A673 (cell line): ENCODE data around the gene KDM4B. TPM values are rescaled to one million over a fixed set of nuclear protein-coding genes. Genes with fewer than 3 reads are reported as not detected.
"Not testable (repeated sequence)": the region's sequence is repeated elsewhere in the genome, so short reads cannot be mapped to it uniquely, and the experiment has no call there.

Experiments used
- BruUV-seq: library from RNA; stranded (reverse); fragments of 400-500 nt; replicated peaks from 2 replicates; lab custom pipeline; 2021; lab: Mats Ljungman, UMichigan
- CTCF ChIA-PET: fragments of 300-600 bp; sonication (Branson Sonifier 250); formaldehyde crosslinking; loops from one replicate; lab custom pipeline; 2022; ENCODE audit warnings: antibody characterized with exemption; lab: Charles Lee
- POLR2A ChIA-PET: fragments of 300-600 bp; sonication (Branson Sonifier 250); formaldehyde crosslinking; loops from one replicate; lab custom pipeline; 2022; ENCODE audit warnings: antibody characterized with exemption; ENCODE audit not compliant: low non-redundant PET; lab: Charles Lee
- DNase-seq: peaks from one replicate; pipeline ENCODE4 v3.0.0-alpha.2; 2015; ENCODE audit warnings: low spot score
- H3K27ac ChIP-seq: fragments of 200-600 bp; sonication (generic); 2 replicates; pipeline ENCODE4 v1.5.1; 2016; ENCODE audit warnings: mixed run types, low read depth, mild to moderate bottlenecking, mixed read lengths, antibody characterized with exemption, low read length; ENCODE audit not compliant: poor library complexity, severe bottlenecking
- H3K27me3 ChIP-seq: fragments of 200-600 bp; sonication (generic); replicated peaks from 2 replicates; pipeline ENCODE4 v1.6.1; 2017; ENCODE audit warnings: mixed run types, low read depth, mild to moderate bottlenecking, mixed read lengths, antibody characterized with exemption, low read length; ENCODE audit not compliant: insufficient read depth, poor library complexity
- H3K36me3 ChIP-seq: fragments of 200-600 bp; sonication (generic); 2 replicates; pipeline ENCODE4 v1.6.1; 2016; ENCODE audit warnings: mixed run types, mild to moderate bottlenecking, mixed read lengths, antibody characterized with exemption, low read length; ENCODE audit not compliant: insufficient read depth, poor library complexity, severe bottlenecking
- H3K4me1 ChIP-seq: fragments of 200-600 bp; sonication (generic); 2 replicates; pipeline ENCODE4 v1.6.1; 2017; ENCODE audit warnings: mixed run types, mild to moderate bottlenecking, mixed read lengths, antibody characterized with exemption, low read length; ENCODE audit not compliant: insufficient read depth, poor library complexity, severe bottlenecking
- H3K4me3 ChIP-seq: fragments of 200-600 bp; sonication (generic); 2 replicates; pipeline ENCODE4 v1.5.1; 2016; ENCODE audit warnings: low read depth, mixed run types, mild to moderate bottlenecking, mixed read lengths, low read length; ENCODE audit not compliant: poor library complexity, severe bottlenecking
- H3K9me3 ChIP-seq: fragments of 200-600 bp; sonication (generic); 2 replicates; pipeline ENCODE4 v1.6.1; 2016; ENCODE audit warnings: mixed run types, low read depth, mild to moderate bottlenecking, mixed read lengths, antibody characterized with exemption, low read length; ENCODE audit not compliant: poor library complexity, severe bottlenecking
- EZH2 ChIP-seq: fragments of 200-600 bp; sonication (generic); IDR thresholded peaks from 2 replicates; pipeline ENCODE4 v1.6.1; 2017; ENCODE audit warnings: borderline replicate concordance, low read depth, mild to moderate bottlenecking, mixed read lengths, antibody characterized with exemption, low read length; ENCODE audit not compliant: poor library complexity, severe bottlenecking
- intact Hi-C: fragments of 100-400 bp; cut with micrococcal nuclease; formaldehyde crosslinking; loops from one replicate; pipeline ENCODE4 v1.10.0; 2022; ENCODE audit not compliant: unreplicated experiment
- total RNA-seq: library from RNA; stranded (reverse); gene quantifications from 2 replicates; pipeline ENCODE4 v1.2.3, GENCODE V29; 2021
- TF ChIP-seq, protein P1 (sequence below): fragments of 300-800, 200-600 bp; sonication (generic); conservative IDR thresholded peaks from 2 replicates; pipeline ENCODE4 v1.5.1; 2017; ENCODE audit warnings: low read depth, mild to moderate bottlenecking, antibody characterized with exemption, low read length, moderate library complexity, mixed read lengths

KDM4B gene
- total RNA-seq, 1 experiment from 2014 or later: 30.0 TPM

DNA sequence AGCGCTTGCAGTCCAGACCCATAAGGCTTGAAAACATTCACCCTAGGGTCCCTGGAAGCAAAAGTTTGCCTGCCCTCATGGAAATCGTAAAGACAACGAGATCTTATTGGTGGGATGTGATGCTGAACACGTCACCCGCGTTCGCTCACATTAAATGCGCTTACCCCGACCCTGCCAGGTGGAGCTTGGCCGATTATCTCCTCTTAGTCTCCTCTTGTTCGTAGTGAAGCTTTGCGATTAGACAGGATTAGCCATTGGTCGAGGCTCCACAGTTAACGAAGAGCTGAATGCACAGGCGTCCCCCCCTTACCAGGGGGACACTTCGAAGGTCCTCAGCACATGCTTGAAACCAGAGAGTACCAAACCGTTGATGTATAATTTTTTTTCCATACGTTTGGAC, 16.0 kb upstream of the KDM4B start:
- CTCF ChIA-PET: no interaction called here
- H3K4me3 ChIP-seq: no peak overlapping the region
- no TSS peak for BruUV-seq
- H3K9me3 ChIP-seq: no peaks in the 10 kb centered on the region
- intact Hi-C loops: no loop called here
- POLR2A ChIA-PET: no interaction called here
- H3K4me1 ChIP-seq: no peaks in the 10 kb centered on the region
- H3K27ac ChIP-seq: no peak overlapping the region
- H3K36me3 ChIP-seq: peaks cover 85% of the 10 kb centered on the region
- DNase-seq: no peak
- no peak for TF ChIP-seq EZH2
- TF ChIP-seq, protein P1, sequence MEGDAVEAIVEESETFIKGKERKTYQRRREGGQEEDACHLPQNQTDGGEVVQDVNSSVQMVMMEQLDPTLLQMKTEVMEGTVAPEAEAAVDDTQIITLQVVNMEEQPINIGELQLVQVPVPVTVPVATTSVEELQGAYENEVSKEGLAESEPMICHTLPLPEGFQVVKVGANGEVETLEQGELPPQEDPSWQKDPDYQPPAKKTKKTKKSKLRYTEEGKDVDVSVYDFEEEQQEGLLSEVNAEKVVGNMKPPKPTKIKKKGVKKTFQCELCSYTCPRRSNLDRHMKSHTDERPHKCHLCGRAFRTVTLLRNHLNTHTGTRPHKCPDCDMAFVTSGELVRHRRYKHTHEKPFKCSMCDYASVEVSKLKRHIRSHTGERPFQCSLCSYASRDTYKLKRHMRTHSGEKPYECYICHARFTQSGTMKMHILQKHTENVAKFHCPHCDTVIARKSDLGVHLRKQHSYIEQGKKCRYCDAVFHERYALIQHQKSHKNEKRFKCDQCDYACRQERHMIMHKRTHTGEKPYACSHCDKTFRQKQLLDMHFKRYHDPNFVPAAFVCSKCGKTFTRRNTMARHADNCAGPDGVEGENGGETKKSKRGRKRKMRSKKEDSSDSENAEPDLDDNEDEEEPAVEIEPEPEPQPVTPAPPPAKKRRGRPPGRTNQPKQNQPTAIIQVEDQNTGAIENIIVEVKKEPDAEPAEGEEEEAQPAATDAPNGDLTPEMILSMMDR: no peak
- no peaks in the 10 kb centered on the region for H3K27me3 ChIP-seq

DNA sequence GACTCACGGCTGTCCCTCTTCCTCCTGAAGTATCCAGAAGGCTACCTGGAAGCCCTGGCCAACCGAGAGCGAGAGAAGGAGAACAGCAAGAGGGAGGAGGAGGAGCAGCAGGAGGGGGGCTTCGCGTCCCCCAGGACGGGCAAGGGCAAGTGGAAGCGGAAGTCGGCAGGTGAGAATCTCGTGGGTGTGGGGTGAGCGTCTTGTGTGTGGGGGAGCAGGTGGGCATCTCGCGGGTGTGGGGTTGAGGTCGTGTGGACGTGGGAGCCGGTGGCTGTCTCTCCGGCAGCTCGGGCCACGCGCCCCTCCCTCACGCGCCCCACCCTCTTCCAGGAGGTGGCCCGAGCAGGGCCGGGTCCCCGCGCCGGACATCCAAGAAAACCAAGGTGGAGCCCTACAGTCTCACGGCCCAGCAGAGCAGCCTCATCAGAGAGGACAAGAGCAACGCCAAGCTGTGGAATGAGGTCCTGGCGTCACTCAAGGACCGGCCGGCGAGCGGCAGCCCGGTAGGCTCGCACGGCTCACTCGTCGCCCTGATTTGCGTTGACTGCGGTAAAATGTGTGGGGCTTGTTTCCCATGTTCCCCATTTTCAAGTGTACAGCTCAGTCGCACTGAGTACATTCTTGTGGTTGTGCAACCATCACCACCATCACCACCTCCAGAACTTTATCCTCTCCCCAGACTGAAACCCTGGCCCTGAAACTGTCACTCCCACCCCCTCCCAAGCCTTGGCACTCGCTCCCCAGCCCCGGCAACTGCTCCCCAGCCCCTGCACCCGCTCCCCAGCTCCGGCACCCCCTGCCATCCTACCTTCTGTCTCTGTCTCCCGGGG, 14.4 kb upstream of the KDM4B start:
- Histone ChIP-seq H3K36me3 (peaks cover 82% of the 10 kb centered on the region), H3K27ac (peak overlapping the region; percentile 68)
- H3K27me3 ChIP-seq, H3K4me3 ChIP-seq, intact Hi-C loops, CTCF ChIA-PET, H3K9me3 ChIP-seq, DNase-seq, BruUV-seq, H3K4me1 ChIP-seq, POLR2A ChIA-PET: not testable (repeated sequence)

DNA sequence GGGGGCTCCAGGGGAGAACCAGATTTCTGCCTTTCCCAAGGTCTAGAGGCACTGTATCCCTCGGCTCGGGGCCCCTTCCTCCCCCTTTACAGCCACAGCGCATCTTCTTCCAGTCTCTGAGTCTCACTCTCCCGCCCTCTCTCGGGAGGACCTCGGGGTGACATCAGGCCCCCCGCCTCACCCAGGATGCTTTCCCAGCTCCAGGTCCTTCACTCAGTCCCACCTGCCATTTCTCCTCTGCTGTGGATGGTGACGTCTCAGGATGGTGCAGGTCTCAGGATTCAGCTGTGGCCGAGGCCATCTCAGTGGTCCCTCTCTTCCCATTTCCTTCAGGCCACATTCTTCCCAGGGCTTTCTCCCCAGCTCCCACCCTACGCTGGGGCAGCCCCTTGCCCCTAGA, 13.6 kb upstream of the KDM4B start:
- BruUV-seq: no TSS peak
- Histone ChIP-seq H3K36me3 (peaks cover 85% of the 10 kb centered on the region), H3K27me3 (no peaks in the 10 kb centered on the region), H3K9me3 (no peaks in the 10 kb centered on the region), H3K27ac (no peak overlapping the region), H3K4me3 (no peak overlapping the region), H3K4me1 (no peaks in the 10 kb centered on the region)
- ChIA-PET CTCF (interaction anchor here (1.0 kb wide), 1 partner anchor 13 kb away, joined by 3 read pairs; the partner anchor contains the start of gene KDM4B), POLR2A (no interaction called here)
- intact Hi-C loops: no loop called here
- no peak for DNase-seq
- no peak for TF ChIP-seq EZH2
- TF ChIP-seq, protein P1: no peak

DNA sequence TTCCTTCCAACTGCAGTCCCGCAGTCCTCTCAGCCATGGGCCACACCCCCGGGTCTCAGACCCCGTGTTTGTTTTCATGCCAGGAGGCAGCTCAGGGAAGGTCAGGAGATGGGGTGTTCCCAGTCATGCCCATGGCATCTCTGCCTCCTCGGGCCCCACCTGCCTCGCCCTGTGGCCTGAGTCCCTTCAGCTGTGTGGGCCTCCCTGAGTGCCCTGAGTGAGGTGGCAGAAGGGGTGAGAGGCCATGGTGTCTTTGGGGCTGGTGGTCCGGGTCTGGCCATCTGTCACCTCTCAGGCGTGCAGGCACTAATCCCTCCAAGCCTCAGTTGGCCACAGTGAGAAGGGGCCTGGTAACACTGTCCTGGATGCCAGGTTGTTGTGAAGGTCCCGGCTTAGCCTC, 10.9 kb upstream of the KDM4B start:
- TF ChIP-seq, protein P1: no peak
- POLR2A ChIA-PET: no interaction called here
- Histone ChIP-seq H3K4me3 (no peak overlapping the region), H3K4me1 (no peaks in the 10 kb centered on the region), H3K27me3 (no peaks in the 10 kb centered on the region), H3K36me3 (peaks cover 77% of the 10 kb centered on the region), H3K27ac (no peak overlapping the region), H3K9me3 (no peaks in the 10 kb centered on the region)
- intact Hi-C loops: no loop called here
- CTCF ChIA-PET: no interaction called here
- no TSS peak for BruUV-seq
- no peak for DNase-seq
